Peyer's patch (tissue), 4 donors: ENCODE measurements around the gene MRC2.

Experiments
- CTCF ChIP-seq, 6 experiments: fragments of 450-650 bp in 4 of 6; fragments of 200-600 bp in 2 of 6; sonication (generic) in 1 of 6; IDR thresholded peaks; one replicate each; pipeline ENCODE4 v1.5.1; 2017 to 2019; ENCODE audit warnings: antibody characterized with exemption in 6 of 6, mild to moderate bottlenecking in 3 of 6, moderate library complexity in 1 of 6
- POLR2A ChIP-seq, 2 donors: fragments of 450-650 bp; IDR thresholded peaks; one replicate each; pipeline ENCODE4 v1.5.1; 2017; ENCODE audit warnings: antibody characterized with exemption in 2 of 2, mild to moderate bottlenecking in 2 of 2, moderate library complexity in 2 of 2

GRCh38 chr17:62679866-62680377 is 52.5 kb downstream of the MRC2 start:
- no peak for TF ChIP-seq CTCF (IDR thresholded peaks at IDR 0.05)
- TF ChIP-seq POLR2A (IDR thresholded peaks at IDR 0.05), result no peak
